AG09309 (cell line): ENCODE data around the gene SH2D1A.

Source experiments
- DNase-seq: peaks from one replicate; pipeline ENCODE4 v3.0.0-alpha.2; 2010; ENCODE audit warnings: low read depth
- H3K4me3 ChIP-seq: 2 replicates; pipeline ENCODE4 v1.5.1; 2011; ENCODE audit warnings: mild to moderate bottlenecking, low read depth, low read length, moderate library complexity; ENCODE audit not compliant: control insufficient read depth
- CTCF ChIP-seq: IDR thresholded peaks from 2 replicates; pipeline ENCODE4 v1.5.1; 2011; ENCODE audit warnings: mild to moderate bottlenecking, low read depth, low read length, inconsistent platforms; ENCODE audit not compliant: insufficient read depth, control insufficient read depth; ENCODE audit errors: missing control alignments

The SH2D1A gene

GRCh38 chrX:124393238-124393637 is 46.9 kb downstream of the SH2D1A start:
- no peak overlapping the region for H3K4me3 ChIP-seq
- no peak for TF ChIP-seq CTCF
- DNase-seq: no peak

- DNase-seq: no peak
- no peak for TF ChIP-seq CTCF
These were observed 47.3 kb downstream of the SH2D1A start for GRCh38 chrX:124393659-124394058.

DNA sequence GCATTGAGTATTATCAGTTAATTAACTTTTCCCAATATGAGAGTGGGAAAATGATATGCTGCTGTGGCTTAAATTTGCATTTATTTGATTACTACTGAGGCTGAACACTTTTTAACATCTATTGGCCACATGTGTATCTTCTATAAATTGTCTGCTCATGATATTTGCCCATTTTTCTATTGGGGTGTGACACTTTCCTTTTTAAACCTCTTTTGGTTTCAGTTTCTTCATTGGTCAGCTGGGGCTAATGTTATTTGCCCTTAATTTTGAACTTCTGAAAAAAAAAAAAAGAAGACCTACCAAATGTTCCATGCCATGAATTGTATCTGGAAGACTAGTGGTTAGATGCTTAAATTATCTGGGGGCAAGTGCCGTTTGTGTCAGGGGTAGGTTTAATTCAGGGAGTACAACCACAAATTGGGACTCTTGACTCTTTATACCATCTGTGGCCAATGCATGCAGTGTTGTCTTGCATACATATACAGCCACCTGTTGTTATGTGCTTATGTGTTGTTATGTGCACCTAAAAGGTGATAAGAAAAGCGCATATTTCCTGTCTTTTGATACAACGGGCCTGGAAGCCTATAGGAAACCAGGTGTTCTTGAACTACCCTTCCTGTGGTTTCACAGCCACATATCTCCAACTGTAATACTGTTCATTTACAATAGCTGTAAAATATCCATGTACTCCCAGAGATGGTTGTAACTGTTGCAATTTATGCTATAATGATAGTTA is 49.0 kb downstream of the SH2D1A start:
- DNase-seq: no peak
- TF ChIP-seq CTCF: no peak
- H3K4me3 ChIP-seq: no peak overlapping the region

More at GRCh38 chrX:124393659-124394058, 47.3 kb downstream of the SH2D1A start:
- H3K4me3 ChIP-seq: no peak overlapping the region

DNA sequence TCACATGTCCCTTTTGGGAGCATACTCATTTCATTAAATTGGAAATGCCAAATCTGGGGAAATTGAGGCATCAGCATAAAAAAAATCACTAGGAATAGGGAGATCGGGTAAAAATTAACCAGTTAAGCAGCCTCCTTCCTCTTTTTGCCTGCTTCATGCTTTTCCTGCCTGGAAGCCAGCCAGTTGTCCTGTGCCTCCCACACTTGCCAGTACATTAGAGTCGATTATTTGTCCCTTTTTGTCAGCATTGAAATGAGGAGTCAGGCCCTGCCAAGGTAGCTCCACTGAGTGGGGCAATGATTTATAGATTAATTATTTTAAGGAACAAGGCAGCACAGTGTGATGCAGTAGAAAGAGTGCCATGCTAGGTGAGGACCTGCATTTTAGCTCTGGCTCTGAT is 55.3 kb downstream of the SH2D1A start:
- no peak overlapping the region for H3K4me3 ChIP-seq
- DNase-seq: no peak
- no peak for TF ChIP-seq CTCF

- no peak for DNase-seq
- TF ChIP-seq CTCF: no peak
- no peak overlapping the region for H3K4me3 ChIP-seq
These were observed 59.5 kb downstream of the SH2D1A start for GRCh38 chrX:124405868-124406267.

DNA sequence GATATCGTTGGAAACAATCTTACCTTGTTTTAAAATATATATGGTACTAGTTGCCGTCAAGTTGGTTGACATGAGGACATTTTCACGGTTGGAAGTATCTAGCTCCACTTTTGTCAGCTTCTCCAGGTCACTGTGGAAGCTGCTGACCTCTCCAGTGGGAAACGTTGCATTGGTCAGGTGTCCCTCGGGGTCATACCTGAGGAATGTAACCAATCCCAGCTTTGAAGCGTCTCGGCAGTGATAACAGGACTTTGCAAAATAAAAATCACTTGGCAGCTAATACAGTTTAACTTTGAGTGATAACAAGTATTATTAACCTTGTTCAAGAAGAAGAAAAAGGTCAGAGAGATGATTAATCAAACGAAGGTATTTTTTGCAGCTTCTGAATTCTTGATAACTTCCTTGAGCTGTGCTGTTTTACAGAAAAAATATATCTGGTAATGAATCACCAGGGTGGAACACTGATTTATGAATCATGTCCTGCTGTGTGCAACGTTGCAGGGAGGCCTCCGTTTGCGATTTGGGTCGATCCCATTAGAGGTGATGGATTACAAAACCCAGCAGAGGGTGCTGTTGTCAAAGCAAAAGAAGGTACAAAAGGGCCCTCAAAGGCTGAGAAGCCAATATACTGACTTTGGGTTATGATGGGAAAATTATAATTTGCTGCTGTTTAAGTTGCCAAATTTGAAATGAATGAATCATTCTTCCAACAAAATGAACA is 60.1 kb downstream of the SH2D1A start:
- no peak overlapping the region for H3K4me3 ChIP-seq
- DNase-seq: peak; percentile 14
- TF ChIP-seq CTCF: peak; percentile 58
